HepG2 (cell line): ENCODE measurements around the gene HTR6. TPM values are rescaled to one million over a fixed set of nuclear protein-coding genes. Genes with fewer than 3 reads are reported as not detected.

Source experiments
- ATAC-seq: fragments of 200-7000 bp; cut with Tn5 transposase; 3 replicates; pipeline ENCODE4 v1.9.1; 2020; ENCODE audit warnings: mild to moderate bottlenecking, moderate library complexity
- BruUV-seq: library from RNA; stranded (reverse); fragments of 400-500 nt; replicated peaks from 2 replicates; lab custom pipeline; 2021; lab: Mats Ljungman, UMichigan
- CTCF ChIA-PET: fragments of 300-600 bp; formaldehyde crosslinking; extraction: SDS; loops from one replicate; lab custom pipeline; 2021; ENCODE audit warnings: low total read pairs, inconsistent platforms, low intra/inter-chr PET ratio; lab: Yijun Ruan, JAX
- POLR2A ChIA-PET: fragments of 350-600 bp; sonication (Branson Sonifier 250); formaldehyde crosslinking; loops from one replicate; lab custom pipeline; 2020; ENCODE audit warnings: antibody characterized with exemption, inconsistent platforms; lab: Yijun Ruan, JAX
- DNase-seq: peaks from one replicate; pipeline ENCODE4 v3.0.0-alpha.2; 2015; ENCODE audit warnings: low spot score
- FAIRE-seq: peaks from 3 replicates; lab custom pipeline; 2011; peaks lifted over from hg19 to GRCh38; lab: Jason Lieb, UNC
- H2AFZ ChIP-seq: one replicate; pipeline ENCODE4 v1.6.1; 2011; ENCODE audit warnings: low read length, inconsistent platforms
- H3K27ac ChIP-seq: fragments of 300-600 bp; 3 replicates; pipeline ENCODE4 v1.8.0; 2011; ENCODE audit warnings: mixed run types, mild to moderate bottlenecking, mixed read lengths, low read length, inconsistent platforms; ENCODE audit not compliant: insufficient read depth; ENCODE audit errors: extremely low read length
- H3K27me3 ChIP-seq, 2 experiments: fragments of 200-600 bp in 1 of 2; 2 replicates in 1 of 2; 3 replicates in 1 of 2; pipeline versions ENCODE4 v1.6.0 to v1.8.0; 2011; ENCODE audit warnings: low read length in 2 of 2, mild to moderate bottlenecking in 2 of 2, moderate library complexity in 2 of 2, inconsistent platforms in 1 of 2; ENCODE audit not compliant: insufficient read depth in 2 of 2, control insufficient read depth in 1 of 2
- H3K36me3 ChIP-seq, 2 experiments: fragments of 200-600 bp in 1 of 2; replicated peaks in 1 of 2; 2 replicates in 1 of 2; 3 replicates in 1 of 2; pipeline versions ENCODE4 v1.5.1 to v1.8.0; 2011; ENCODE audit warnings: low read length in 2 of 2, inconsistent platforms in 1 of 2; ENCODE audit not compliant: insufficient read depth in 2 of 2, control insufficient read depth in 1 of 2
- H3K4me1 ChIP-seq: 2 replicates; pipeline ENCODE4 v1.5.1; 2012; ENCODE audit warnings: low read length, inconsistent platforms; ENCODE audit not compliant: insufficient read depth
- H3K4me2 ChIP-seq: 2 replicates; pipeline ENCODE4 v1.6.0; 2011; ENCODE audit warnings: low read depth, low read length, inconsistent platforms
- H3K4me3 ChIP-seq, 3 experiments: fragments of 200-600 bp in 1 of 3; sonication (generic), shearing (Covaris generic) in 1 of 3; replicated peaks in 1 of 3; 2 replicates each; pipeline ENCODE4 v1.5.1; 2011 to 2016; ENCODE audit warnings: low read length in 3 of 3, inconsistent platforms in 2 of 3, low read depth in 2 of 3, mild to moderate bottlenecking in 2 of 3, control low read depth in 1 of 3, mixed read lengths in 1 of 3; ENCODE audit not compliant: insufficient read depth in 1 of 3
- H3K79me2 ChIP-seq: one replicate; pipeline ENCODE4 v1.6.1; 2011; ENCODE audit warnings: low read length, inconsistent platforms; ENCODE audit not compliant: insufficient read depth
- H3K9ac ChIP-seq: 2 replicates; pipeline ENCODE4 v1.6.0; 2011; ENCODE audit warnings: mild to moderate bottlenecking, low read depth, low read length, inconsistent platforms; ENCODE audit not compliant: insufficient read depth
- H3K9me3 ChIP-seq: 2 replicates; pipeline ENCODE4 v1.5.1; 2012; ENCODE audit warnings: mild to moderate bottlenecking, low read length
- H4K20me1 ChIP-seq: 2 replicates; pipeline ENCODE4 v1.6.0; 2011; ENCODE audit warnings: inconsistent platforms, mild to moderate bottlenecking, low read length, moderate library complexity; ENCODE audit not compliant: insufficient read depth
- EHMT2 ChIP-seq: fragments of 200-600 bp; sonication (generic); IDR thresholded peaks from 2 replicates; pipeline ENCODE4 v1.7.0; 2017; ENCODE audit warnings: antibody characterized with exemption, low read depth, low read length, borderline replicate concordance
- KLF16 ChIP-seq, 2 experiments: sonication (generic) in 1 of 2; formaldehyde crosslinking in 1 of 2; IDR thresholded peaks; 2 replicates each; pipeline versions ENCODE4 v1.6.1 to v1.8.0; 2016 to 2023; ENCODE audit warnings: missing genetic modification reagents in 2 of 2, missing compliant biosample characterization in 1 of 2
- MAFK ChIP-seq, 2 experiments: IDR thresholded peaks in 1 of 2; conservative IDR thresholded peaks in 1 of 2; 2 replicates each; pipeline ENCODE4 v1.6.1; 2011; ENCODE audit warnings: improper control_type of control experiment in 2 of 2, low read length in 2 of 2
- RAD21 ChIP-seq: fragments of 450-650 bp; formaldehyde crosslinking; IDR thresholded peaks from 2 replicates; pipeline ENCODE4 v1.5.0; 2020; ENCODE audit warnings: mild to moderate bottlenecking
- SP4 ChIP-seq: sonication (generic); formaldehyde crosslinking; IDR thresholded peaks from 2 replicates; pipeline ENCODE4 v1.8.1; 2023; ENCODE audit warnings: mild to moderate bottlenecking, missing genetic modification reagents
- SSRP1 ChIP-seq: IDR thresholded peaks from 2 replicates; pipeline ENCODE4 v1.6.1; 2016; ENCODE audit warnings: control low read depth
- YEATS4 ChIP-seq: sonication (generic); formaldehyde crosslinking; IDR thresholded peaks from 2 replicates; pipeline ENCODE4 v1.4.0; 2020; ENCODE audit warnings: missing genetic modification reagents, borderline replicate concordance
- ZNF512B ChIP-seq: sonication (generic); formaldehyde crosslinking; IDR thresholded peaks from 2 replicates; pipeline ENCODE4 v1.5.1; 2020; ENCODE audit warnings: missing genetic modification reagents, mild to moderate bottlenecking, borderline replicate concordance
- ZNF619 ChIP-seq: sonication (generic); formaldehyde crosslinking; IDR thresholded peaks from 2 replicates; pipeline ENCODE4 v1.4.0; 2020; ENCODE audit warnings: mild to moderate bottlenecking, missing genetic modification reagents
- ZNF670 ChIP-seq: sonication (generic); formaldehyde crosslinking; IDR thresholded peaks from 2 replicates; pipeline ENCODE4 v1.8.0; 2022; ENCODE audit warnings: mild to moderate bottlenecking, missing genetic modification reagents, borderline replicate concordance
- WGBS: methylation state at CpG from one replicate; pipeline ENCODE4 v1.1.6; 2017; ENCODE audit warnings: low lambda C conversion rate; 5-methylcytosine and 5-hydroxymethylcytosine counted together
- in situ Hi-C: cut with HindIII; loops from 2 replicates; pipeline ENCODE4 v1.10.0; 2017; ENCODE audit warnings: low pct_unique_long_range_greater_than_20kb; ENCODE audit not compliant: extremely low pct_ligation_motif_present
- intact Hi-C: fragments of 100-400 bp; cut with micrococcal nuclease; formaldehyde crosslinking; loops from one replicate; pipeline ENCODE4 v1.10.0; 2022; ENCODE audit not compliant: unreplicated experiment
- polyA plus RNA-seq, 8 experiments: library from polyadenylated mRNA; depleted of rRNA in 3 of 8; stranded (reverse) in 7 of 8; unstranded in 1 of 8; fragments of >200 nt; fragmentation: Illumina TruSeq in 4 of 8; extraction: Trizol in 4 of 8; gene quantifications; 2 replicates each; pipeline versions ENCODE4 v1.2.1 to v1.2.3, GENCODE V29; 2011 to 2016; ENCODE audit warnings: low read depth in 4 of 8, missing spikeins in 1 of 8, mixed read lengths in 1 of 8; ENCODE audit not compliant: insufficient read depth in 1 of 8
- total RNA-seq, 5 experiments: library from RNA; depleted of rRNA; stranded (reverse); fragments of >200 nt; fragmentation: Illumina TruSeq; extraction: Trizol; gene quantifications; 2 replicates each; pipeline ENCODE4 v1.2.3, GENCODE V29; 2016; ENCODE audit warnings: low read depth in 1 of 5
- TF ChIP-seq, protein P1 (sequence below): sonication (generic); formaldehyde crosslinking; IDR thresholded peaks from 2 replicates; pipeline ENCODE4 v1.4.0; 2020; ENCODE audit warnings: missing genetic modification reagents

HTR6 gene
- total and polyA plus RNA-seq, 2 of the 13 experiments (the other 11 are each of a cell fraction or from before 2014, with no cell fraction given) = 0.04 TPM; not detected in 1

- in situ Hi-C loops = no loop called here
- intact Hi-C loops = loop anchor here (1.0 kb wide), 1 partner anchor 20 kb away; no protein-coding TSS in a partner anchor
- no peak overlapping the region for H2AFZ ChIP-seq
- H3K27me3 ChIP-seq = no peaks in the 10 kb centered on the region
- H3K4me1 ChIP-seq = peaks cover 72% of the 10 kb centered on the region
- WGBS = 9% methylated on average over 3 of the region's 3 CpGs
- no TSS peak for BruUV-seq
- peak overlapping the region; percentile 58 for H3K4me2 ChIP-seq
- DNase-seq = peak; percentile 97
- peaks cover 0 to 3% of the 10 kb centered on the region in 2 experiments; a peak in 3 of 5 replicates for H3K36me3 ChIP-seq
- ChIA-PET CTCF (no interaction called here), POLR2A (interaction anchor here (1.0 to 1.4 kb wide), 5 partner anchors 11 to 23 kb away, joined by 3 to 10 read pairs (median 3); a partner anchor contains a TSS)
- no peaks in the 10 kb centered on the region for H3K9me3 ChIP-seq
- peak; percentile 92 for FAIRE-seq
- ATAC-seq = peak; percentile 98
- no peak overlapping the region; a peak in 1 of 6 replicates for H3K4me3 ChIP-seq
- H3K27ac ChIP-seq = peak overlapping the region; percentile 84
- peaks cover 12% of the 10 kb centered on the region for H3K79me2 ChIP-seq
- no peaks in the 10 kb centered on the region; the same call in 1 of the 2 replicates for H4K20me1 ChIP-seq
- H3K9ac ChIP-seq = peak overlapping the region; percentile 21; the same call in 1 of the 2 replicates
- TF ChIP-seq KLF16 (CRISPR knock-in tag; IDR thresholded peaks at IDR 0.05) (peak in 1 of 2 experiments; percentile 42; a peak in 1 of 4 replicates), MAFK (conservative IDR thresholded peaks at IDR 0.05 in 1 of 2, IDR thresholded peaks at IDR 0.05 in 1 of 2; ENCODE audit: low read length in 2 of 2) (0 out of 4 replicates have a peak, but pooled peaks of 1 of the 2 experiments have one; percentile 6), YEATS4 (CRISPR knock-in tag) (no peak), EHMT2 (peak; percentile 38; the same call in 1 of the 2 replicates), ZNF619 (no peak), RAD21 (CRISPR knock-in tag) (no peak), SP4 (no peak), ZNF512B (CRISPR knock-in tag) (no peak), SSRP1 (CRISPR knock-in tag) (no peak), ZNF670 (CRISPR knock-in tag) (no peak)
- TF ChIP-seq, protein P1, sequence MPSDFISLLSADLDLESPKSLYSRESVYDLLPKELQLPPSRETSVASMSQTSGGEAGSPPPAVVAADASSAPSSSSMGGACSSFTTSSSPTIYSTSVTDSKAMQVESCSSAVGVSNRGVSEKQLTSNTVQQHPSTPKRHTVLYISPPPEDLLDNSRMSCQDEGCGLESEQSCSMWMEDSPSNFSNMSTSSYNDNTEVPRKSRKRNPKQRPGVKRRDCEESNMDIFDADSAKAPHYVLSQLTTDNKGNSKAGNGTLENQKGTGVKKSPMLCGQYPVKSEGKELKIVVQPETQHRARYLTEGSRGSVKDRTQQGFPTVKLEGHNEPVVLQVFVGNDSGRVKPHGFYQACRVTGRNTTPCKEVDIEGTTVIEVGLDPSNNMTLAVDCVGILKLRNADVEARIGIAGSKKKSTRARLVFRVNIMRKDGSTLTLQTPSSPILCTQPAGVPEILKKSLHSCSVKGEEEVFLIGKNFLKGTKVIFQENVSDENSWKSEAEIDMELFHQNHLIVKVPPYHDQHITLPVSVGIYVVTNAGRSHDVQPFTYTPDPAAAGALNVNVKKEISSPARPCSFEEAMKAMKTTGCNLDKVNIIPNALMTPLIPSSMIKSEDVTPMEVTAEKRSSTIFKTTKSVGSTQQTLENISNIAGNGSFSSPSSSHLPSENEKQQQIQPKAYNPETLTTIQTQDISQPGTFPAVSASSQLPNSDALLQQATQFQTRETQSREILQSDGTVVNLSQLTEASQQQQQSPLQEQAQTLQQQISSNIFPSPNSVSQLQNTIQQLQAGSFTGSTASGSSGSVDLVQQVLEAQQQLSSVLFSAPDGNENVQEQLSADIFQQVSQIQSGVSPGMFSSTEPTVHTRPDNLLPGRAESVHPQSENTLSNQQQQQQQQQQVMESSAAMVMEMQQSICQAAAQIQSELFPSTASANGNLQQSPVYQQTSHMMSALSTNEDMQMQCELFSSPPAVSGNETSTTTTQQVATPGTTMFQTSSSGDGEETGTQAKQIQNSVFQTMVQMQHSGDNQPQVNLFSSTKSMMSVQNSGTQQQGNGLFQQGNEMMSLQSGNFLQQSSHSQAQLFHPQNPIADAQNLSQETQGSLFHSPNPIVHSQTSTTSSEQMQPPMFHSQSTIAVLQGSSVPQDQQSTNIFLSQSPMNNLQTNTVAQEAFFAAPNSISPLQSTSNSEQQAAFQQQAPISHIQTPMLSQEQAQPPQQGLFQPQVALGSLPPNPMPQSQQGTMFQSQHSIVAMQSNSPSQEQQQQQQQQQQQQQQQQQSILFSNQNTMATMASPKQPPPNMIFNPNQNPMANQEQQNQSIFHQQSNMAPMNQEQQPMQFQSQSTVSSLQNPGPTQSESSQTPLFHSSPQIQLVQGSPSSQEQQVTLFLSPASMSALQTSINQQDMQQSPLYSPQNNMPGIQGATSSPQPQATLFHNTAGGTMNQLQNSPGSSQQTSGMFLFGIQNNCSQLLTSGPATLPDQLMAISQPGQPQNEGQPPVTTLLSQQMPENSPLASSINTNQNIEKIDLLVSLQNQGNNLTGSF = no peak
Observed at GRCh38 chr1:19619697-19620384, 44.8 kb upstream of the HTR6 start.
